ENCODE measurements around the gene FRS2.
A peak's percentile ranks its signal among the peaks of the same experiment; 100 is the strongest.

The FRS2 gene

GRCh38 chr12:69466867-69467266, 3.3 kb upstream of the FRS2 start:
- no peak for DNase-seq

- DNase-seq: no peak
These were observed 2.8 kb upstream of the FRS2 start for GRCh38 chr12:69467366-69467765.

GRCh38 chr12:69468237-69469026, 1.8 kb upstream of the FRS2 start:
- DNase-seq: peak; percentile 74

- no peak for DNase-seq
These were observed 367 bp upstream of the FRS2 start for GRCh38 chr12:69469854-69470188.

GRCh38 chr12:69471076-69471430, 865 bp downstream of the FRS2 start:
- DNase-seq: no peak

- DNase-seq: no peak
These were observed 1.6 kb downstream of the FRS2 start for GRCh38 chr12:69471667-69472385.

- DNase-seq: no peak
These were observed 3.1 kb downstream of the FRS2 start for GRCh38 chr12:69473262-69473661.

- DNase-seq: no peak
These were observed 4.3 kb downstream of the FRS2 start for GRCh38 chr12:69474456-69474855.

GRCh38 chr12:69475237-69475975, 5.2 kb downstream of the FRS2 start:
- no peak for DNase-seq

- no peak for DNase-seq
These were observed 6.3 kb downstream of the FRS2 start for GRCh38 chr12:69476276-69477017.

- DNase-seq: no peak
These were observed 9.5 kb downstream of the FRS2 start for GRCh38 chr12:69479675-69480074.

GRCh38 chr12:69480698-69481097, 10.5 kb downstream of the FRS2 start:
- no peak for DNase-seq

- no peak for DNase-seq
These were observed 10.9 kb downstream of the FRS2 start for GRCh38 chr12:69481133-69481532.

GRCh38 chr12:69483700-69484099, 13.5 kb downstream of the FRS2 start:
- no peak for DNase-seq

- DNase-seq: no peak
These were observed 14.2 kb downstream of the FRS2 start for GRCh38 chr12:69484428-69484827.

GRCh38 chr12:69490920-69491643, 20.9 kb downstream of the FRS2 start:
- peak; percentile 78 for DNase-seq

- DNase-seq: no peak
These were observed 22.6 kb downstream of the FRS2 start for GRCh38 chr12:69492739-69493138.

- no peak for DNase-seq
These were observed 24.9 kb downstream of the FRS2 start for GRCh38 chr12:69495071-69495470.

- no peak for DNase-seq
These were observed 27.3 kb downstream of the FRS2 start for GRCh38 chr12:69497308-69498026.

- DNase-seq: no peak
These were observed 30.4 kb downstream of the FRS2 start for GRCh38 chr12:69500631-69501030.

GRCh38 chr12:69501154-69501895, 31.1 kb downstream of the FRS2 start:
- no peak for DNase-seq

All from islet precursor cell (in vitro differentiated cells).